Heart left ventricle (tissue), 13 donors: ENCODE measurements around the gene FGF22.
A peak's percentile ranks its signal among the peaks of the same experiment; 100 is the strongest.

Experiments
- POLR2A ChIP-seq, 2 donors: fragments of 450-650 bp; IDR thresholded peaks; one replicate each; pipeline ENCODE4 v1.6.1; 2017; ENCODE audit warnings: antibody characterized with exemption in 2 of 2, mild to moderate bottlenecking in 2 of 2, moderate library complexity in 2 of 2
- TF ChIP-seq, protein P1 (sequence below), 12 donors: fragments of 200-600 bp; sonication (generic) in 4 of 12; IDR thresholded peaks; one replicate each; pipeline versions ENCODE4 v1.5.0 to v1.8.0; 2018 to 2022; ENCODE audit warnings: antibody characterized with exemption in 12 of 12, mild to moderate bottlenecking in 5 of 12
- donor health status: ischemic (EF 13 %, LVEDD 7.1; RV severe dilation, severe dysfunction).
- donor health status: DM: no; HTN: yes; CAD: no.
- donor health status: DM: no; HTN: no; CAD: no.
- donor health status: ischemic (EF 25% LVEDD 6.9; RV normal size, moderate dysfunction).
- donor health status: ischemic (EF 25% LVEDD 5.7; RV mildly dilated, moderate dysfunction).
- donor health status: ischemic (EF 35%, LVEDD 5.7; RV mildly dilated, moderate dysfunction).
- donor health status: nonischemic (EF 11% LVEDD 7.7; RV severe dilation, severe dysfunction).
- donor health status: DM: yes; HTN: yes; CAD: no.
- donor health status: PGD.
- donor health status: ischemic (EF 29% LVEDD 5.4; RV normal size, mild dysfunction).
- donor health status: nonischemic (EF 23%, LVEDD 6.1; RV moderate dilation, normal function).

- TF ChIP-seq, protein P1, sequence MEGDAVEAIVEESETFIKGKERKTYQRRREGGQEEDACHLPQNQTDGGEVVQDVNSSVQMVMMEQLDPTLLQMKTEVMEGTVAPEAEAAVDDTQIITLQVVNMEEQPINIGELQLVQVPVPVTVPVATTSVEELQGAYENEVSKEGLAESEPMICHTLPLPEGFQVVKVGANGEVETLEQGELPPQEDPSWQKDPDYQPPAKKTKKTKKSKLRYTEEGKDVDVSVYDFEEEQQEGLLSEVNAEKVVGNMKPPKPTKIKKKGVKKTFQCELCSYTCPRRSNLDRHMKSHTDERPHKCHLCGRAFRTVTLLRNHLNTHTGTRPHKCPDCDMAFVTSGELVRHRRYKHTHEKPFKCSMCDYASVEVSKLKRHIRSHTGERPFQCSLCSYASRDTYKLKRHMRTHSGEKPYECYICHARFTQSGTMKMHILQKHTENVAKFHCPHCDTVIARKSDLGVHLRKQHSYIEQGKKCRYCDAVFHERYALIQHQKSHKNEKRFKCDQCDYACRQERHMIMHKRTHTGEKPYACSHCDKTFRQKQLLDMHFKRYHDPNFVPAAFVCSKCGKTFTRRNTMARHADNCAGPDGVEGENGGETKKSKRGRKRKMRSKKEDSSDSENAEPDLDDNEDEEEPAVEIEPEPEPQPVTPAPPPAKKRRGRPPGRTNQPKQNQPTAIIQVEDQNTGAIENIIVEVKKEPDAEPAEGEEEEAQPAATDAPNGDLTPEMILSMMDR (IDR thresholded peaks at IDR 0.05) = no peak
- peak in 1 of 2 donors; percentile 24 for TF ChIP-seq POLR2A (IDR thresholded peaks at IDR 0.05)
Observed at GRCh38 chr19:662962-663681, 23.4 kb downstream of the FGF22 start, which contains the start of gene RNF126.
